Measurements from ENCODE around the gene KCNQ4.

The KCNQ4 gene

GRCh38 chr1:40755067-40755466 is 28.5 kb upstream of the KCNQ4 start:
- no peak for FAIRE-seq

DNA sequence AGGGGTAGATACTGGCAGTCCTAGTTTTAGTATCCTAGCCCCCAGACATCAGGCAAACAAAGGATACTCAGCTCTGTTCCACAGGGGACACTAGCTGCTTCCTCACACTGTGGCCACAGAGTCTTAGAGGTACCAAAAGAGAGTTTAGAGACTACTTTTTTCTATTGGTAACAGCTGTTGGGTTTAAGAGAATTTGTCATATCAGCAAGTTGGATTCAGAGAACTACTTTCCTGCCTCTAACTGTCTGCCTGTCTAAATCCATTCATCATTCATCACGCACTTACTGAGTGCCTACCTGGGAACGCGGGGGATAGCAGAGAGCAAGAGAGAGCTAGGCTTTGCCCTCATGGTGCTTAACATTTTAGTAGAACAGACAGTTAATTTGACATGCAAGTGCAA is 27.1 kb upstream of the KCNQ4 start:
- no peak for FAIRE-seq

DNA sequence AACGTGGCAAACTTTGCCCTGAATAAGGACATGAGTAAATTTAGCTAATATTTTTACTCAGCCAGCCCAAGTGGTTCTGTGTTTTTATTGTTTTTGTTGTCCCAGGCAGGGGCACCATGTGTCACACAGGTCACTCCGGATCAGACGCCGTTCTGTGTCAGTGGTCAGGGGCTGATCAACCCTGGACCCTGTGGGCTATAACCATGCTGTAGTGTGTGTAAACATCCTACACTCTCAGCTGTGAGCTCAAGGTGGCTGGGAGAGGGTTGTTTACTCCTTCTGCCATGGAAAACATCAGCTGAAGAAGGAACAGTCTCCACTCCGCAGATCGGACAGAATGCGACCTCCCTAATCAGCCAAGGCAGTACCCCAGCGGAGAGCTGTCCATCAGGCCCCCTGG is 26.5 kb upstream of the KCNQ4 start:
- no peak for FAIRE-seq

DNA sequence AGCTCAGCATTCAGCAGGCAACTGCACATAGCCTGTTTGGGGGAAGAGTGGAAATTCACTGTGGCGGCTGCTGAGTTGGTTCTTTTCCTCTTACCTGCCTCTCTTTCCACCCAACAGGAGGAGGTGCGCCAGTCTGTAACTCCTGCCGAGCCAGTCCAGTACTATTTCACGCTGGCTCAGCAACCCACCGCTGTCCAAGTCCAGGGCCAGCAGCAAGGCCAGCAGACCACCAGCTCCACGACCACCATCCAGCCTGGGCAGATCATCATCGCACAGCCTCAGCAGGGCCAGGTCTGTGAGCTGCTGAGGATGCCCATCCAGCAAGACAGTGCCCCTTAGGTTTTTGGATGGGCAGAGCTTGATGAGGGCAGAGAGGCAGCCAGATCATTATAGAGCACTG is 25.6 kb upstream of the KCNQ4 start:
- FAIRE-seq: no peak

GRCh38 chr1:40758578-40759343 is 24.8 kb upstream of the KCNQ4 start:
- no peak for FAIRE-seq

- FAIRE-seq: no peak
Measured at GRCh38 chr1:40760984-40761383, 22.6 kb upstream of the KCNQ4 start.

- no peak for FAIRE-seq
Measured at GRCh38 chr1:40762144-40762923, 21.3 kb upstream of the KCNQ4 start.

DNA sequence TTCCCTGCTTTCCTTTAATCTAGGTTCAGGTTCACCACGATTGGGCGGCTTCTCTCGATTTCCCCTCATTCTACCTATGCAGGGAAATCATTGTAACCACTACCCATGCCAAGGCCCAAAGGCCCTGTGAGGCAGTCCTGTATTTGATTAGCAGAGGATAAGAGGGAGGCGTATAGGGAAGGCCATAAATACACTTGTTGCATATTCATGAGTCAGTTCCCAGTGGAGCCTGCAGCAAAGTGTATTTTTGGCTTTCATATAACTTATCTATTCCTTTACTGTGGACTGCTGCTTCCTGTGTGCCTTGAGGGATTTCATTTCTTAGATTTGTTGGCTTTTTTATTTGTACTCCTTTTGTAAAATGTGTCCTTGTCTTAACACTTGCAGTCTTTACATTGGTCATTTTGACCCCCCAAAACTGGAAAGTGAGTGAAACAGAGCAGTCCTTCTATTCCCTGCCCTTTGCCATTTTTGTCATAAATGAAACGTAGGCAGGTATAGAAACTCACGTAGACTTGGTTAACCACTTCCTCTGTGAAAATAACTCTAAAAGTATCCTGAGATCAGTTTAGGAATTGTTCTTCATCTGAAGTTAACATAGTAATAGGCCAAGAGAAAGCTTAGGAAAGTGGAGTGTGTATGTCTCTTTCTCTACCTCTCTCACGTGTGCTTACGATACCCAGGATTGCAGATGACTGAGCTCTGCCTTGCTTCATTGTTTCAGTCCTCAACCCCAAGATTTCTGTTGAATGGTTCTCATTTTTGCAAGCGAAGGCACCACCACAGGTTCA is 19.6 kb upstream of the KCNQ4 start:
- FAIRE-seq: no peak

DNA sequence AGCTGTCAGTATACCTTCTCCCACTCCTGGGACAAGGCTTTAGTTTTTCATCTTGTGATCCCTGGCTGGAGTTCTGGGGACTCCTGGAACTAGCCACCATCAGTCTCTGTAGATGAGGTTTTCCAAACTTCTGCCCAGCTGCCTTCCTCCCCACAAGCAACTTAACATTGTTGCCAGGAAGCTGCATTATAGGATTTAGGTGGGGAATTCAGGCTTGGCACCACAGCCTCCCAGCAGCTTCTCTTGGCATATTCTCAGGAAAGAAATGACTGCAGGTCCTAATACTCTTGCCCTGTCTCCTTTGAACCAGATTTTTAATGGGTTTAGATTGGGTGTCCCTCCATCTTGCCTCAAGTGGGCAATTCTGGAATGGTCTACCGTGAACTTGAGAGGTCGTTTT is 18.6 kb upstream of the KCNQ4 start:
- no peak for FAIRE-seq

DNA sequence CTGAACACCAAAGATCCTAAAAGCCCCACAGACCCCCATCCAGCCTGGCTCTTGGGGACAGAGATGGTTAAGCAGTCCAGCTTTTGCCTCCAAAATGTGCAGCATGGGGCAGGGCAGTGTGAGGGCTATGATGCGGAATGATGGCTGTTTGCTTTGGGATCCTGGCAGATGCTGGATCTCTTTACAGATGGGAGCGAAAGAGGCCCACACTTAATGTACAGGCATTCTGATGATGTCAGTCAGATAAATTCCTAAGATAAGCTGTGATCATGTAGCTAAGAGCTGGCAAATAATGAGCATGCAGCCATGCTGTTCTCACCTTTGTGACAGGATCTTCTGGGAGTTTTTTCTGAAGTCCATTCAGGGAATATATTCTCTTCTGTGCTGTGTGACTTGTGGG is 17.6 kb upstream of the KCNQ4 start:
- no peak for FAIRE-seq

GRCh38 chr1:40766560-40766959 is 17.0 kb upstream of the KCNQ4 start:
- no peak for FAIRE-seq

DNA sequence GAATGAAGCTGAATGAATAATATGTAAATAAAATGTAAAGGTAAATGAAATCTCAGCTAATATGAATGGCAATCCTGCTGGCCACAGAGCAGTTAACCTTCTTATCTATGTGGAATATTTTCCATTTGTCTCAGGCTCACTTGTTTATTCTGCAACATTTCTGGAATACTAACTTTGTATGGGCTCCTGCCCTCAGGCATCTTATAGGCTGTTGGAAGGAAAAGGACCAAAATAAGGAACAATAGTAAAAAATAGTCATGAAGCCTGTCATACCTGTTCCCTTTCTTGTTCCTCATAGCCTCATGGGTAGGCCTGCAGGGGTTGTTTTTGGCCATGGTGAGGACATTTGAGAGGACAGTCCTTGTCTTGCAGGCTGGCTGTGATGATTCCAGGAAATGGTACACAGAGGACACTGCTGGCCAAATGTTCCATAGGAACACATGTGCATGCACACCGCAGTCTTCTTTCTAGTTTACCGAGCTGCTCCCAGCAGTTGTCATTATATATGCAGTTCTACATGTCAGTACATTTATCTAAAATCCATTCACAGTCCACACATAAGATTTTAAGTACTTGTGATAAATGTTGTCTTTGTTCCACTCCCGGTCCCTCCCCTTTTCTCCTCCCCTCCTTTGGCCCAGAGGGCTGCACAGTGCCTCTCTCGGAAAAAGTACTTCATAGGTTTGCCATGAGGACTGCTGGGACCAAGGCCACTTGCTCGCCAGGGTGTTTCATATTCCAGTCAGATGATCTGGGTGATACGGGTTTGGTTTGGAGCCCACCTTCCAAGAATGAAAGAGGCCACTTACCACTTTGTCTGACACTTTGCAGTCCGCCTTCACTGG is 15.2 kb upstream of the KCNQ4 start:
- no peak for FAIRE-seq

DNA sequence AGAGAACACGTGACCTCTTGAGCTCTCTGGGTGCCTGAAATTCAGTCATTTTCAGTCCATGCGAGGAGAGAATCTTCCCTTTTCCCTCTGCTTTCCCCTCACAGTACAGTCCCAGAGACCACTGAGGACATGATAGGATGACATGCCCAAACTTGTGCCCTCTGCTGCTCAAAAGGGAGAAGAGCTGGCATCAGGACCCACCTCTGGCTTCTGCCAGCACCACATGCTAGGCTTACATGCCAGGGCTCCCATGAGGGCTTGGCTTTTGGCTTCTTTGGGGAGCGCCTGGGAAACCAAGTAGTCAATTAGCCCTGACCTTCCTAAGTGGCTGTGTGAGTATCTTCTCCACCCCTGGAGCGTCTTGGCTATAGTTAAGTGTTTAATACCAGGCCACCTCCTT is 13.8 kb upstream of the KCNQ4 start:
- no peak for FAIRE-seq

DNA sequence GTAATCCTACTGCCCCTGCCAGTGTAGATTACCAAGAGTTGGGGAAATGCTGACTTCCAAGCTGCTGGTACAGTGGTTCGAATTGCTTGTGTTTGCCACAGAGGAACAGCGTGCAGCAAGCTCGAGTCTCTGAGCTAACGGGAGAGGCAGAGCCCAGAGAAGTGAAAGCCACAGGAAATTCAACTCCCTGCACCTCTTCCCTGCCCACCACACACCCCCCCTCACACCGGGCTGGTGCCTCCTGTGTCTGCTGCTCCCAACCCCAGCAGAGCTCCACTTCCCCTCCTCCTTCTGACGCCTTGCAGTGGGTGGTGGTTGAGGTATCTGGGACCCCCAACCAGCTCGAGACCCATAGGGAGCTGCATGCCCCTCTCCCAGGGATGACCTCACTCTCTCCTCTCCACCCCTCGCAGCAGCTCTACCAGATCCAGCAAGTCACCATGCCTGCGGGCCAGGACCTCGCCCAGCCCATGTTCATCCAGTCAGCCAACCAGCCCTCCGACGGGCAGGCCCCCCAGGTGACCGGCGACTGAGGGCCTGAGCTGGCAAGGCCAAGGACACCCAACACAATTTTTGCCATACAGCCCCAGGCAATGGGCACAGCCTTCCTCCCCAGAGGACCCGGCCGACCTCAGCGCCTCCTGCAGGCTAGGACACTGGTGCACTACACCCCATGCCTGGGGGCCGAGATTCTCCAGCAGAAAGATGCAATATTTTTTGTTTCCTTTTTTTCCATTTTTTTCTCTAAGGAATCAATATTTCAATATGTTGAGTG is 13.1 kb upstream of the KCNQ4 start:
- FAIRE-seq: no peak

DNA sequence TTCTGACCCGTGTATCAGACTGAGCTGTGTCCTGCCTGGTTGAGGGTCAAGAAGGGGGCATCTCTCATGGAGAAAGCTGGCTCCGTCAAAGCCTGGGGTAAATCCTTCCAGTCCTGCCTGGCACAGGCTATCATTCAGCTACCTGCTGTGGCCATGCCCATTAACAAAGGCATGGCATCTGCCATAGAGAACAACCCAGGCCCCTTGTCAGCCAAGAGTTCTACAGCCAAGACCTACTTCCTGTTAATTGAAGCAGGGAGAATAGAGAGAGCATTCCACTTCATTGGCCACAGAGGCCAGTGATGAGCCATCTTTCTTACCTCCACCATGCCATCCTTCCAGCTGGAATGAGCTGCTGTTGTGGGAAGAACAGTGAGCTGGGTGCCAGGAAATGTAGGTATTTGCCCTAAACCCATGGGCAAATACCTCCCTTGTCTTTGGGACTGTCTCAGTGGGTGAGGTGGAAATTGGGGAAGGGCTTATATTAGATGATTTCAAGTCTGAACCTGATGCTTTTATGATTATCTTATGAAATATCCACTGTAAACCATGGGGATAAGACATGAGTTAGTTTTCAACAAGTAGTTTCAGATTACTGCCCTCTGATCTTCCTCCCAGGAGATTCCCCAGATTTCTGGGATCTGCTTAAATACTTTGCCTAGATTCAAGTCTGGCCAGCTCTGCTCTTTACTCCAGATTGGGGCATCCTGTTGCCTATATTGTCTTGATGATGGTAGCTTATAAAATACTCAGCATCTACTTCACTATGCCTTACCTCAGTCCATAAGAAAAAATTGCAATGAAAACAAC is 11.2 kb upstream of the KCNQ4 start:
- no peak for FAIRE-seq

- FAIRE-seq: no peak
Measured at GRCh38 chr1:40773748-40774265, 9.8 kb upstream of the KCNQ4 start.

GRCh38 chr1:40774266-40774998 is 9.2 kb upstream of the KCNQ4 start:
- no peak for FAIRE-seq

DNA sequence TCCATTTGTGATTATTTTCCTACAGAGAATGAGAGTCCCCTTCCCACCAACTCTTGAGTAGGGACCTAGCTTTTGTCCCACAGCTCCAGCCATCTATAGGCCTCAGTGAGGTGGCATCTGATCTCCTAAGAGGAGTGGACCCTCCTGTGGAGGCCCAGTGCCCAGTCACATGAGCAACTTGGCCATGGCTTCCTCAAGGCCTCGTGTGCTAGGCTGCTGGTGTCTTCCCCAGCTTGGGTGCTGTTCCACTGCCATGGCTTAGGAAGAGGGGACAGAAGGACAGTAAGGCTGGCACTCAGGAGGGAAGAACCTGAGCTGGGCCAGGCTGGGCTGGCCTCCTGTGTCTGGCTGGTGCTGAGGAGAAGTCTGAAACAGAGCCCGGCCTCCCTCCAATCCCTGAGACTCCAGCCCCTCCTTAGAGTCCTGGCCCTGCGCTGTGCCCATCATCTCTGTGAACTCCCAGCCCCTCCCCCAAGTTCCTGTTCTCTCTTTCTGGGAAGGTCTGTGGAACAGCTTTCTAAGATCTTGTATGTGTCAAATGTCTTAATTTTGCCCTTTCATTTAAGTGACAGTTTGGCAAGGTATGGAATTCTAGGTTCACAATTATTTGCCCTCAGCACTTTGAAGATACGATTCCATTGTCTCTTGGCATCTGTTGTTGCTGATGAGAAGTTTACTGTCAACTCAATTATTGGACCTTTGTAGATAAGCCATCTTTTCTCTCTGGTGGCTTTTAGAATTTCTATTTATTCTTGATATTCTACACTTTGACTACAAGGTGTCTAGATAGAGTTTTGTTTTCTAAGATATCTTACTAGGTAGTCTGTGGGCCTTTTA is 7.1 kb upstream of the KCNQ4 start:
- no peak for FAIRE-seq

Data from islet of Langerhans (tissue), 1 donor.